ENCODE results near the gene MACC1. TPM values are rescaled to one million over a fixed set of nuclear protein-coding genes. Genes with fewer than 3 reads are reported as not detected.

The MACC1 gene
- total RNA-seq, 1 experiment from 2014 or later, result 7.9 TPM

GRCh38 chr7:20220293-20220761 lies 3.1 kb upstream of the MACC1 start:
- DNase-seq (no peak), ATAC-seq (no peak)
- TF ChIP-seq EZH2 (IDR thresholded peaks at IDR 0.05; ENCODE audit: low read length, unreplicated experiment), result no peak
- no peak for TF ChIP-seq CTCF (conservative IDR thresholded peaks at IDR 0.05; ENCODE audit: low read depth, low read length)
- no peak for TF ChIP-seq EZH2phosphoT487 (IDR thresholded peaks at IDR 0.05; ENCODE audit: borderline replicate concordance, low read length)
- no peak overlapping the region for H2AFZ ChIP-seq (ENCODE audit: low read length)
- H3K79me2 ChIP-seq (ENCODE audit: low read length), result peaks cover 17% of the 10 kb centered on the region
- H3K9ac ChIP-seq (ENCODE audit: low read length), result peak overlapping the region; percentile 81
- ChIA-PET POLR2A (ENCODE audit: unreplicated experiment) (interaction anchor here (0.6 kb wide), 1 partner anchor 213 kb away, joined by 10 read pairs; no protein-coding TSS in a partner anchor), CTCF (no interaction called here)
- H3K9me2 ChIP-seq (replicated peaks; ENCODE audit: low read length), result no peaks in the 10 kb centered on the region
- BruUV-seq (replicated peaks), result no TSS peak
- peaks cover 65% of the 10 kb centered on the region for H3K4me1 ChIP-seq (ENCODE audit: insufficient read depth, low read length)
- H3K9me3 ChIP-seq (ENCODE audit: low read length), result no peaks in the 10 kb centered on the region
- no peaks in the 10 kb centered on the region for H4K20me1 ChIP-seq (ENCODE audit: low read length)
- intact Hi-C loops (cut with micrococcal nuclease), result no loop called here
- peak overlapping the region; percentile 77 for H3K4me2 ChIP-seq (ENCODE audit: low read length)
- no peak overlapping the region; the same call in 1 of the 2 replicates for H3K4me3 ChIP-seq (ENCODE audit: low read length)
- H3K27ac ChIP-seq (ENCODE audit: low read length), result peak overlapping the region; percentile 98
- peaks cover 6% of the 10 kb centered on the region for H3F3A ChIP-seq (ENCODE audit: low read length, unreplicated experiment)
- H3K27me3 ChIP-seq (ENCODE audit: low read length), result no peaks in the 10 kb centered on the region
- H3K36me3 ChIP-seq (ENCODE audit: low read depth, low read length), result no peaks in the 10 kb centered on the region

- H3K9ac ChIP-seq (ENCODE audit: low read length), result peak overlapping the region; percentile 81
- H3K9me3 ChIP-seq (ENCODE audit: low read length), result no peaks in the 10 kb centered on the region
- DNase-seq (peak; percentile 90), ATAC-seq (peak; percentile 55)
- no peak overlapping the region for H2AFZ ChIP-seq (ENCODE audit: low read length)
- no peaks in the 10 kb centered on the region for H4K20me1 ChIP-seq (ENCODE audit: low read length)
- H3F3A ChIP-seq (ENCODE audit: low read length, unreplicated experiment), result peaks cover 6% of the 10 kb centered on the region
- intact Hi-C loops (cut with micrococcal nuclease), result no loop called here
- peaks cover 70% of the 10 kb centered on the region for H3K4me1 ChIP-seq (ENCODE audit: insufficient read depth, low read length)
- H3K4me3 ChIP-seq (ENCODE audit: low read length), result no peak overlapping the region
- H3K27me3 ChIP-seq (ENCODE audit: low read length), result no peaks in the 10 kb centered on the region
- H3K79me2 ChIP-seq (ENCODE audit: low read length), result peaks cover 24% of the 10 kb centered on the region
- ChIA-PET CTCF (no interaction called here), POLR2A (ENCODE audit: unreplicated experiment) (interaction anchor here (0.6 to 0.7 kb wide), 2 partner anchors 29 to 213 kb away, joined by 3 to 10 read pairs; no protein-coding TSS in a partner anchor)
- TF ChIP-seq EZH2phosphoT487 (IDR thresholded peaks at IDR 0.05; ENCODE audit: borderline replicate concordance, low read length), result no peak
- TF ChIP-seq CTCF (conservative IDR thresholded peaks at IDR 0.05; ENCODE audit: low read depth, low read length), result no peak
- TF ChIP-seq EZH2 (IDR thresholded peaks at IDR 0.05; ENCODE audit: low read length, unreplicated experiment), result no peak
- H3K4me2 ChIP-seq (ENCODE audit: low read length), result peak overlapping the region; percentile 77
- peak overlapping the region; percentile 98 for H3K27ac ChIP-seq (ENCODE audit: low read length)
- BruUV-seq (replicated peaks), result no TSS peak
- no peaks in the 10 kb centered on the region for H3K36me3 ChIP-seq (ENCODE audit: low read depth, low read length)
- no peaks in the 10 kb centered on the region for H3K9me2 ChIP-seq (replicated peaks; ENCODE audit: low read length)
Measured at GRCh38 chr7:20219446-20220292, 2.5 kb upstream of the MACC1 start.

DNA sequence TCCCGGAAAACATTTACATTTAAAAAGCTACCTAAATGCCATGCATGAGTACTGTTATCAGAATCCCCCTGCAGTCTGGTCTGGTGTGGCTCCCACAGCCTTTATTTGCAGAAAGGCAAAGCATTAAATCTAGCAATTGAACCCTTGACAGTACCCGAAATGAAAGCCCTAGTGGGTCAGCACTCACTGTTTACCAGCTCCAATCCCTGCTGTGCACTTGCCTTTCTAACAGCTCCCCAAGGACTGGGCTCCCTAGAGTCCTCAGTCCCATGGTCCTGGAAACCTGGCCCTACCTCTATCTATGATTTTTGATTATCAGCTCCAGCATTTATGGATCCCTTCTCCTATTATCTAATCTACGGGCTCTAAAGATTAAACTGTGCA lies 1.9 kb upstream of the MACC1 start:
- H3K4me2 ChIP-seq (ENCODE audit: low read length), result peak overlapping the region; percentile 77
- H3K36me3 ChIP-seq (ENCODE audit: low read depth, low read length), result no peaks in the 10 kb centered on the region
- CTCF ChIA-PET, result no interaction called here
- intact Hi-C loops (cut with micrococcal nuclease), result no loop called here
- no peaks in the 10 kb centered on the region for H3K27me3 ChIP-seq (ENCODE audit: low read length)
- no peak overlapping the region for H2AFZ ChIP-seq (ENCODE audit: low read length)
- H3K79me2 ChIP-seq (ENCODE audit: low read length), result peaks cover 30% of the 10 kb centered on the region
- no TSS peak for BruUV-seq (replicated peaks)
- H4K20me1 ChIP-seq (ENCODE audit: low read length), result no peaks in the 10 kb centered on the region
- no peak for DNase-seq
- POLR2A ChIA-PET (ENCODE audit: unreplicated experiment), result interaction anchor here (0.7 kb wide), 1 partner anchor 28 kb away, joined by 3 read pairs; no protein-coding TSS in a partner anchor
- H3K9me2 ChIP-seq (replicated peaks; ENCODE audit: low read length), result no peaks in the 10 kb centered on the region
- peak overlapping the region; percentile 98 for H3K27ac ChIP-seq (ENCODE audit: low read length)
- ATAC-seq, result no peak
- H3K9me3 ChIP-seq (ENCODE audit: low read length), result no peaks in the 10 kb centered on the region
- peak overlapping the region; percentile 81 for H3K9ac ChIP-seq (ENCODE audit: low read length)
- H3K4me3 ChIP-seq (ENCODE audit: low read length), result no peak overlapping the region
- TF ChIP-seq EZH2phosphoT487 (IDR thresholded peaks at IDR 0.05; ENCODE audit: borderline replicate concordance, low read length) (no peak), EZH2 (IDR thresholded peaks at IDR 0.05; ENCODE audit: low read length, unreplicated experiment) (no peak), CTCF (conservative IDR thresholded peaks at IDR 0.05; ENCODE audit: low read depth, low read length) (no peak)
- peaks cover 72% of the 10 kb centered on the region for H3K4me1 ChIP-seq (ENCODE audit: insufficient read depth, low read length)
- H3F3A ChIP-seq (ENCODE audit: low read length, unreplicated experiment), result peaks cover 6% of the 10 kb centered on the region

Measured in PC-3 (cell line).